ENCODE measurements around the gene PNPLA1.

PNPLA1 gene

GRCh38 chr6:36263390-36264000 is 6.4 kb upstream of the PNPLA1 start:
- in situ Hi-C loops (cut with HindIII; ENCODE audit: low pct_unique_long_range_greater_than_20kb, low sequenced_read_pairs), result no loop called here
- TF ChIP-seq JUND (IDR thresholded peaks at IDR 0.05; ENCODE audit: low read depth), result no peak
- no peak for DNase-seq (ENCODE audit: low read depth in 1 of 2, low spot score in 1 of 2)

- TF ChIP-seq JUND (IDR thresholded peaks at IDR 0.05; ENCODE audit: low read depth), result no peak
- in situ Hi-C loops (cut with HindIII; ENCODE audit: low pct_unique_long_range_greater_than_20kb, low sequenced_read_pairs), result no loop called here
- DNase-seq (ENCODE audit: low read depth in 1 of 2, low spot score in 1 of 2), result no peak
These were observed 4.1 kb upstream of the PNPLA1 start for GRCh38 chr6:36265744-36266143.

GRCh38 chr6:36266913-36267644 is 2.8 kb upstream of the PNPLA1 start:
- in situ Hi-C loops (cut with HindIII; ENCODE audit: low pct_unique_long_range_greater_than_20kb, low sequenced_read_pairs), result no loop called here
- no peak for TF ChIP-seq JUND (IDR thresholded peaks at IDR 0.05; ENCODE audit: low read depth)
- no peak for DNase-seq (ENCODE audit: low read depth in 1 of 2, low spot score in 1 of 2)

GRCh38 chr6:36267731-36268477 is 2.0 kb upstream of the PNPLA1 start:
- no peak for DNase-seq (ENCODE audit: low read depth in 1 of 2, low spot score in 1 of 2)
- in situ Hi-C loops (cut with HindIII; ENCODE audit: low pct_unique_long_range_greater_than_20kb, low sequenced_read_pairs), result no loop called here
- no peak for TF ChIP-seq JUND (IDR thresholded peaks at IDR 0.05; ENCODE audit: low read depth)

GRCh38 chr6:36268478-36269275 is 1.2 kb upstream of the PNPLA1 start:
- no peak for DNase-seq (ENCODE audit: low read depth in 1 of 2, low spot score in 1 of 2)
- TF ChIP-seq JUND (IDR thresholded peaks at IDR 0.05; ENCODE audit: low read depth), result no peak
- in situ Hi-C loops (cut with HindIII; ENCODE audit: low pct_unique_long_range_greater_than_20kb, low sequenced_read_pairs), result no loop called here

GRCh38 chr6:36272234-36272633 is 2.4 kb downstream of the PNPLA1 start:
- DNase-seq (ENCODE audit: low read depth in 1 of 2, low spot score in 1 of 2), result no peak
- in situ Hi-C loops (cut with HindIII; ENCODE audit: low pct_unique_long_range_greater_than_20kb, low sequenced_read_pairs), result no loop called here

GRCh38 chr6:36273067-36273466 is 3.2 kb downstream of the PNPLA1 start:
- no peak for TF ChIP-seq JUND (IDR thresholded peaks at IDR 0.05; ENCODE audit: low read depth)
- in situ Hi-C loops (cut with HindIII; ENCODE audit: low pct_unique_long_range_greater_than_20kb, low sequenced_read_pairs), result no loop called here
- no peak for DNase-seq (ENCODE audit: low read depth in 1 of 2, low spot score in 1 of 2)

More at GRCh38 chr6:36272234-36272633, 2.4 kb downstream of the PNPLA1 start:
- TF ChIP-seq JUND (IDR thresholded peaks at IDR 0.05; ENCODE audit: low read depth), result no peak

GRCh38 chr6:36273802-36274514 is 4.1 kb downstream of the PNPLA1 start:
- no peak for DNase-seq (ENCODE audit: low read depth in 1 of 2, low spot score in 1 of 2)
- in situ Hi-C loops (cut with HindIII; ENCODE audit: low pct_unique_long_range_greater_than_20kb, low sequenced_read_pairs), result no loop called here
- no peak for TF ChIP-seq JUND (IDR thresholded peaks at IDR 0.05; ENCODE audit: low read depth)

- no peak for TF ChIP-seq JUND (IDR thresholded peaks at IDR 0.05; ENCODE audit: low read depth)
- in situ Hi-C loops (cut with HindIII; ENCODE audit: low pct_unique_long_range_greater_than_20kb, low sequenced_read_pairs), result no loop called here
- DNase-seq (ENCODE audit: low read depth in 1 of 2, low spot score in 1 of 2), result peak in 1 of 2 experiments; percentile 72
These were observed 7.0 kb downstream of the PNPLA1 start for GRCh38 chr6:36276581-36277536.

GRCh38 chr6:36277946-36278470 is 8.1 kb downstream of the PNPLA1 start:
- no peak for DNase-seq (ENCODE audit: low read depth in 1 of 2, low spot score in 1 of 2)
- TF ChIP-seq JUND (IDR thresholded peaks at IDR 0.05; ENCODE audit: low read depth), result no peak
- in situ Hi-C loops (cut with HindIII; ENCODE audit: low pct_unique_long_range_greater_than_20kb, low sequenced_read_pairs), result no loop called here

GRCh38 chr6:36280467-36280866 is 10.6 kb downstream of the PNPLA1 start:
- no peak for DNase-seq (ENCODE audit: low read depth in 1 of 2, low spot score in 1 of 2)
- in situ Hi-C loops (cut with HindIII; ENCODE audit: low pct_unique_long_range_greater_than_20kb, low sequenced_read_pairs), result no loop called here
- no peak for TF ChIP-seq JUND (IDR thresholded peaks at IDR 0.05; ENCODE audit: low read depth)

Measured in T47D (cell line).